K562 treated with DMSO at 1 percent for 12 hours (cell line): ENCODE results near the gene IFIT1B. TPM values are rescaled to one million over a fixed set of nuclear protein-coding genes. Genes with fewer than 3 reads are reported as not detected.

Source experiments
- total RNA-seq: library from RNA; unstranded; fragments of 300-600 nt; gene quantifications from 2 replicates; pipeline ENCODE4 v1.2.3, GENCODE V29; 2022; ENCODE audit not compliant: insufficient read depth

The IFIT1B gene, protein sequence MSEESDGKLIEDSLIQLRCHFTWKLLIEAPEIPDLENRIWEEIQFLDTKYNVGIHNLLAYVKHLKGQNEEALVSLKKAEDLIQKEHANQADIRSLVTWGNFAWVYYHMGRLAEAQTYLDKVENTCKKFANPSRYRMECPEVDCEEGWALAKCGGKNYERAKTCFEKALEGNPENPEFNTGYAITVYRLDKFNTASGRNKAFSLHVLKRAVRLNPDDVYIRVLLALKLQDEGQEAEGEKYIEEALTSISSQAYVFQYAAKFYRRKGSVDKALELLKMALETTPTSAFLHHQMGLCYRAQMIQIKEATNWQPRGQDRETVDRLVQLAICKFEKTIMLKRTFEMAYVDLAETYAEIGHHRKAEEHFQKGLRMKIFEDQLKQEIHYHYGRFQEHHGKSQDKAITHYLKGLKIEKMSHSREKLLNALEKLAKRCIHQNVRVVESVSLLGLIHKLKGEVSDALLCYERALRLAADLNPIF
- not detected in 2 replicates for total RNA-seq

DNA sequence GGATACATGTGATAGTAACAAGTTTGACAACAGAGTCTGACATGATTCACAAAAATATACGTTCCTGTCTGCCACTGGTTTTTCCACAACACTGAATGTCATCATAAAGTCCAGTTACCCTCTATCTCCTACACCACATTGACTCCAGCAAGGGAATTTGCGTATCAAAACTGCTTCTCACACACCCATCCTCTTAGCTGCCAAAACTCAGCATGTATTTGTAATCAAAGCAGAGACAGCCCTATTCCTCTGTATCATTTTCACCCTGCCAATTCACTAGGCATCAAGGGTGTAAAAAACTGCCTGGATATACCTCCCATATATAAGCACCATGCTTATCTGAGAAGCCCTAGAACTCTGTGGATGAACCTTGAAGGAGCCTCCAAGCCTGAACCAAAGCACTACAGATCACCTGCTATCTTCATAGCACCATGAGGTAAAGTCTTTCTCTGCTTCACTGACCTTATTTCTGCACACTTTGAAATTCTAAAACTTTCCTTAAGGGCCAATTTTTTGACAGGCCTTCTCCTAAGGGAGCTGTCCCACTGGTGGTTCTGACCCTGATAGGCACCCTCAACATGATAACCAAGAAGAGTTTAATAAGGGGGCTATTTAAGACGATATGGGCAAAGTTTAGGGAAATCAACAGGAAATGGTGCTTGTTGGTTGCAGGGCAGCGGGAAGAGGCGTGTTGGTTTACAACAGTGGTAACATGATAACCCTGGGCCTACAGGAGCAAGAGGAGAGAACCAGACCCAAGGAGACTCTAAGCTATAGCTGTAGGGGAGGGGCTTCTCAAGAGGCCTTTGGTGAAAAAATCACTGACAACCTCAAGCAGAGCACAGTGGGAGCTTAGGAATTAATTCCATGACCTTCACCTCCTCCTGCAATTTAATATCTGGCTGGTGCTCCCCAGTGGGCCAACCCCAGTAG is at the start of gene IFIT1B:
TSS of gene IFIT1B (plus strand) at position 352 of the 933 bp plus-strand sequence. CDS start at position 432, 80 bp downstream.

DNA sequence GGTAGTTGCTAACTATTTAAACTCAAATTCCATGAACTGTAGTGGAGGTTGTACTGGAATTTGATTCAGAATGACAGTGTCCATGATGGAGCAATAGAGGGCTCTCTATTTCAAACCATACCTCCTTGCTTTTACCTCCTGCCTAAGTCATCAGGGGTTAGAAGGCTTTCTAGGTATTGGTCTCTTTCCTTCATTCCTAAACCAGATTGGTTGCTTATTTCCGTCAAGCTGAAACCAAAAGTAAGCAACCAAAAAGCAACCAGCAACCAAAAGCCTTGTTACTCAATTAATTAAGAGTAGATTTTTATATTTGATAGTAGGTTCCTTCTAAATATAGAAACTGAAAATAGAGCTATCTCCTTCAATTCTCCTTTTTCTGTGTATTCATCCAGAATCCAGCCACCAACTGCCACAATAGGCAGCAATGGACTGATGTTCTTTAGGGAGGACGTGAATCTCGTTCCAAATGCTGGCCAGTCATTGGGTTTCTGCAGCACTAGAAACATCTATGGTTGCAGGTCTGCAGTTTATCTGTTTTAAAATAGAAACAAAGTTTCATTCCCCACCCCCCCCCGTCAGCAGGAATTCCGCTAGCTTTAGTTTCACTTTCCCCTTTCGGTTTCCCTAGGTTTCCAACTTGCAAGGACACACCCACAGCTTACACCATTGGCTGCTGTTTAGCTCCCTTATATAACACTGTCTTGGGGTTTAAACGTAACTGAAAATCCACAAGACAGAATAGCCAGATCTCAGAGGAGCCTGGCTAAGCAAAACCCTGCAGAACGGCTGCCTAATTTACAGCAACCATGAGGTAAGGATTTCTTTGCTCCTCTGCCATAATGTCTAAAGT is 14.3 kb downstream of the IFIT1B start, which contains the start of gene IFIT1:
TSS of gene IFIT1 (plus strand) at position 717 of the 850 bp plus-strand sequence. CDS start at position 807, 90 bp downstream.

DNA sequence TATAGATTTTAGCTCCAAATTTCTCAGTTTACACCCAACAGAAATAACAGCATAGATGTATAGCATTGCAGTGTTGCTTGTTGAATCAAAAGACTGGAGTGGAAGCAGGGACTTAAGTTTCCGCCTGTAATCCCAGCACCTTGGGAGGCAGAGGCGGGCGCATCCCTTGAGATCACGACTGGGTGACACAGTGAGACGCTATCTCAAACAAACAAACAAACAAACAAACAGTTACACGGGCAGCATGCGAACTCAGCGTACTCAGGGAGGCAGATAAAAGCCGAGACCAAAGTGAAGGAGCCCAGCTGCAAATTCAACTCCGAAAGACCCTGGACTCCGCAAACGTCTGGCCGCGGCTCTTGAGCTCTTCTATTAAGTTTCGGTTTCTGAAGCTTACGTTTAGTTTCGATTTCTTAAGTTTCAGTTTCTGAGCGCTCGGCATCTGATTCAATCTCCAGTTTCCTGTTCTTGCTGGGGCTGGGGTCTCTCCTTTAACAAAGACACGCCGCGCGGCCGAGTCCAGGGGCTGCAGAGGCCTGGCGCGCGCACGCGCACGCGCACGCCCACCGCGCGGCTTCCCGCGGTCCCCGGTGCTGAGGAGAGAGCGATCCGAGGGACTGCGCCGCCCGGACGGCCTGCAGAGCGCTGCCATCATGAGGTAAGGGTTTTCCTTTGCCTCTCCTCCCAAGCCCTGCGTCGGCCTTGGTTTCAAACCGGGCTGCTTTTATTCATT is 36.5 kb downstream of the IFIT1B start, which contains the start of gene IFIT5:
TSS of gene IFIT5 (plus strand) at position 423 of the 733 bp plus-strand sequence. CDS start at position 654, 231 bp downstream.

Other genes with a start within 250 kb of the IFIT1B start
- not detected in 2 replicates for gene CH25H, start 170.7 kb upstream of the IFIT1B start, total RNA-seq
- not detected in 2 replicates for gene LIPA, start 126.3 kb upstream of the IFIT1B start, total RNA-seq
- 0.83 TPM in 1 of 2 replicates, not detected in the other for gene IFIT2, start 76.0 kb upstream of the IFIT1B start, total RNA-seq
- 2.9 and 5.5 TPM in 2 replicates for gene IFIT3, start 50.1 kb upstream of the IFIT1B start, total RNA-seq
- 0.27 TPM in 1 of 2 replicates, not detected in the other for gene IFIT1, start 14.6 kb downstream of the IFIT1B start, total RNA-seq
- gene IFIT5, start 36.5 kb downstream of the IFIT1B start, total RNA-seq, result 0.25 TPM in 1 of 2 replicates, not detected in the other
- not detected in 2 replicates for gene SLC16A12, start 157.5 kb downstream of the IFIT1B start, total RNA-seq